Measurements from ENCODE around the gene GRHPR. TPM values are rescaled to one million over a fixed set of nuclear protein-coding genes. Genes with fewer than 3 reads are reported as not detected.

GRHPR gene
- total RNA-seq: 100 to 1,000 TPM in 1 of 2 donors, 10 to 100 TPM in 1; 86.6 to 109 TPM
- long read RNA-seq, full-length matches to known transcripts: 50 of 64 reads
- long read RNA-seq, partial matches to known transcripts: 8 of 64 reads
- long read RNA-seq, other reads (novel, unspliced or antisense): 6 of 64 reads

GRCh38 chr9:37422289-37423104 lies at the start of gene GRHPR:
Gene GRHPR (plus strand): TSS chr9:37422696. CDS start chr9:37422751, 55 bp downstream.
- intact Hi-C loops (cut with DNase I): no loop called here
- ATAC-seq (peak; percentile 97 to 98), DNase-seq (peak; percentile 94)

DNA sequence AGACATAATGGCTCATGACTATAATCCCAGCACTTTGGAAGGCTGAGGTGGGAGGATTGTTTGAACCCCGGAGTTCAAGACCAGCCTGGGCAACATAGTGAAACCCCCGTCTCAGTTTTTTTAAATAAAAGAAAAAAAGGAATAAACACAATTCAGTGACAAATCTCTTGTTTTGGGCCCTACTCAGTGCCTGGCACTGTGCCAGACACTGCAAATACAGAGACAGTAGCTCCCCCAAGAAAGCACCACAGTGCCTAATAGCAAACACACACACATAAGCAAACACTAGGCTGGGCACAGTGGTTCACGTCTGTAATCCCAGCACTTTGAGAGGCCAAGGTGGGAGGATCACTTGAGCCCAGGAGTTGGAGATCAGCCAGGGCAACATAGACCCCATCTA lies 49.7 kb upstream of the GRHPR start:
- intact Hi-C loops (cut with DNase I): no loop called here
- DNase-seq (no peak), ATAC-seq (no peak)

DNA sequence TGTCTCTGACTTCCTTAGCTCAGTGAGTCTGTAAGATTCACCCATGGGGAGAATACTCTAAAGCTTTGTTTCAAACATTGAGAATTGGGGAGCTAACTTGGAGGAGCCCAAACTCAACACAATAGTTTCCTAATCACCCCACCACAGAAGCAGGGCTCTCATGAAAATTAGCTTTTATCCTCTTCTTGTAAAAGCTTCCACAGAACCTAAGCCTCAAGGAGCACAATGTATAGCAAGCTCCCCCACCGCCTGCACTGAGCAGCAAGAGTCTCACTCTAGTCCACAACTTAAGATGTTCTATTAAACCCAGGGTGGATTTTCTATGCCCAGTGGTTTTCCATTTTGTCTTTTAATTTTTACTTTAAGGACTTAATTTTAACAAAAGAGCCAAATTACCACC lies 48.9 kb upstream of the GRHPR start:
- intact Hi-C loops (cut with DNase I): no loop called here
- ATAC-seq (no peak), DNase-seq (no peak)

GRCh38 chr9:37374892-37375291 lies 47.6 kb upstream of the GRHPR start:
- intact Hi-C loops (cut with DNase I): no loop called here
- DNase-seq (no peak), ATAC-seq (no peak)

GRCh38 chr9:37377688-37378612 lies 44.5 kb upstream of the GRHPR start:
- DNase-seq (no peak), ATAC-seq (no peak)
- intact Hi-C loops (cut with DNase I): no loop called here

DNA sequence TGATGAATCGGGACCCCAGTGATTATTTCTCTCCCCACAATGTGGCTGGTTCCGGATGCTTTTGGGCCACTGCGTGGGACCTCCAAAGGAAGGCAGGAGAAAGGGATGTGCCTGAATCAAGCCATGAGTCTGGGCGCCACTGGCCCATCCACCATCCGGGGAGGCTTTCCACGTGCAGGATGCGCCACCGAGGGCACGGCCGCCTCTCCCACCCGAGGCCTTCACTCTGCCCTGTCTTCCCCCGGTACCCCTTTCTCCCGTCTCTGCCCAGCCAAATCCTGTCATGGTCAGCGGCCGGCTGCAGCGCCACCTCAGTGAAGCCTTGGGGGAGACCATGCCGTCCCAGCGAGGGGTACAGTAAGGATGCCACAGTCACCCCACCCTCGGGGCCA lies 43.9 kb upstream of the GRHPR start:
- DNase-seq (no peak), ATAC-seq (no peak)
- intact Hi-C loops (cut with DNase I): no loop called here

DNA sequence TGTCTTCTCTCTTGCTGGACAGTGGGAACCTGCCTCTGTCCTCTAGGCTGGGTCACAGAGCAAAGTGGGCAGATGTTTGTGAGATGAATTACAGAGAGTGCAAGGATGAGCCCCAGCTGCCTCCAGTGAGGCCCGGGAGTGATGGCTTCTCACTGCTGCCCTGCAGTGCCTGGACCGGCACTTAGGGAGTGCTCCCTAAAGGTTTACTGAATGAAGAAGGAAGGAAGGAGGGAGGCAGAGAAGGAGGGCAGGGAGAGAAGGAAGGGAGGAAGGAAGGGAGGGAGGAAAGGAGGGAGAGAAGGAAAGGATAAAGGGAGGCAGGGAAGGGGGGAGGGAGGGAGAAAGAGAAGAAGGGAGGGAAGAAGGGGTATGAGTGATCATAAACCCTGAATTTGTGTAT lies 42.7 kb upstream of the GRHPR start:
- DNase-seq (no peak), ATAC-seq (no peak)
- intact Hi-C loops (cut with DNase I): no loop called here

- ATAC-seq (no peak), DNase-seq (no peak)
- intact Hi-C loops (cut with DNase I): no loop called here
Measured at GRCh38 chr9:37380570-37380969, 41.9 kb upstream of the GRHPR start.

- no peak for ATAC-seq
- intact Hi-C loops (cut with DNase I): no loop called here
- DNase-seq: no peak
Measured at GRCh38 chr9:37381094-37381741, 41.3 kb upstream of the GRHPR start.

DNA sequence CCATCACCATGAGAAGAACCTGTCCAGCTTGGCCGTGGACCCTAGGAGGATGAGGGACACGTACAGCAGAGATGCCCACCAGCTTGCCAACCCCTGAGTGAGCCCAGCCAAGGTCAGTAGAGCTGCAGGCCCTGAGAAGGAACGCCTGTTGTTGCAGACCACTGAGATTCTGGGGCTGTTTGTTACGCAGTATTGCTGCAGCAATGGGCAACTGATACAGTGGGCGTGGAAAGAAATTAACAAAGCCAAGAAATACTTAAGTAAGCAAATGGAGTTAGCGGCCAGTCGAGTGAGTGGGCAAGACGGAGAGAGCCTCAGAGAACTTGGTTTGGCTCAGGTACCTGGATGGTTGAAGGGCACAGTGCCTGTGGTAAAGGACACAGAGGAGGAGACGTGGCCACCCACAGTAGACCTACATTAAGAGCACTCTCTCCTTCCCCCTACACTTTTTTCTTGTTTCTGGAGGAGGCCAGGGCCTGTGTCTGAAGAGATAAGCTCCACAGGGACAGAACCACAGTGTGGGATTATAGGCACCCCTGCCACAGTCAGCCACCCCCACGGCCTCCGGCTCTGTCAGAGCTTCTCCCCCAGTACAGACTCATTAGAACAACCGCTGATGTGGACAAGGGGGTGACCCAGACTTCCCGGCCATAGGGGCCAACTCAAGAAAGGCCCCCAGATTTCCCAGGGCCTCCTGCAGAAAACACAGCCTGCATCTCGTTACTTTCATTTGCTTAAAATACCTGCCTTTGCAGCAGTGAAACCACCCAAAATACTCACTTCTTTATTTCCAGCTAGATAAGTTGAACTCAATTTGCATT lies 40.1 kb upstream of the GRHPR start:
- DNase-seq (no peak), ATAC-seq (no peak)
- intact Hi-C loops (cut with DNase I): no loop called here

GRCh38 chr9:37382982-37383357 lies 39.5 kb upstream of the GRHPR start:
- intact Hi-C loops (cut with DNase I): no loop called here

GRCh38 chr9:37383393-37383792 lies 39.1 kb upstream of the GRHPR start:
- intact Hi-C loops (cut with DNase I): no loop called here
- ATAC-seq (no peak), DNase-seq (no peak)

More at GRCh38 chr9:37382982-37383357, 39.5 kb upstream of the GRHPR start:
- DNase-seq (no peak), ATAC-seq (no peak)

- ATAC-seq (no peak), DNase-seq (no peak)
- intact Hi-C loops (cut with DNase I): no loop called here
Measured at GRCh38 chr9:37383876-37384746, 38.4 kb upstream of the GRHPR start.

DNA sequence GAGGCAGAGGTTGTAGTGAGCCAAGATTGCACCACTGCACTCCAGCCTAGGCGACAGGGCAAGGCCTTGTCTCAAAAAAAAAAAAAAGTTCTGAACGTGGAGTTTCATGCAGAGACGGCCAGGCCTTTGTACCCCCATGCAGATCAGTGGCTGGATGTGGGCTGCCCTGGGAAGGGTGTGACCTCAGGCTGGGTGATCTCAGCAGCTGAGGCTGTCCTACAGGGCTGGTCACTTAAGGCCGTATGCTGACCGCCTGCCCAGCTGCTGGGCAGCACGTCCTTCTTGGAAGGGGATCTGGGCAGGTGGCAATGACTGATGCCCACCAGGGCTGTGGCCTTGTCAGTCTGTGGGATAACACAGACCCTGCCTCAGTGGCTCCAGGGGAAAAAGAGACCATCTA lies 37.2 kb upstream of the GRHPR start:
- DNase-seq (no peak), ATAC-seq (no peak)
- intact Hi-C loops (cut with DNase I): no loop called here

DNA sequence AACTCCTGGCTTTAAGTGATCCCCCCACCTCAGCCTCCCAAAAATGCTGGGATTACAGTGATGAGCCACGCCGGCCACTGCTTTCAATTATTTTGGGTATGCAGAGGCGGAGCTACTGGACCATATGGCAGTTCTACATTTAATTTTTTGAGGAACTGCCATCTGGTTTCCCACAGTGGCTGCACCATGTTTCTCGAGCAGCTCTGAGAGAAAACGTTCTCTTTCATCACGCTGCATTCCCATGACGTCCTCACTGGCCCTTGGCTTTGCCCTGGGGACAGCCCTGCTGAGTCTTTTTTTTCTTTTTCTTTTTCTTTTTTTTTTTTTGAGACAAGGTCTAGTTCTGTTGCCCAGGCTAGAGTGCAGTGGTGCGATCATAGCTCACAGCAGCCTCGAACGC lies 35.5 kb upstream of the GRHPR start:
- ATAC-seq (no peak), DNase-seq (no peak)
- intact Hi-C loops (cut with DNase I): no loop called here

- intact Hi-C loops (cut with DNase I): no loop called here
- ATAC-seq: no peak
- no peak for DNase-seq
Measured at GRCh38 chr9:37390759-37391158, 31.7 kb upstream of the GRHPR start.

GRCh38 chr9:37392272-37392671 lies 30.2 kb upstream of the GRHPR start:
- DNase-seq (no peak), ATAC-seq (no peak)
- intact Hi-C loops (cut with DNase I): no loop called here

- no peak for ATAC-seq
- intact Hi-C loops (cut with DNase I): no loop called here
Measured at GRCh38 chr9:37395229-37395628, 27.3 kb upstream of the GRHPR start.

More at GRCh38 chr9:37395229-37395628, 27.3 kb upstream of the GRHPR start:
- no peak for DNase-seq

Measured in left cardiac atrium (tissue), 4 donors.